ENCODE measurements around the gene MED22.

Gene MED22

DNA sequence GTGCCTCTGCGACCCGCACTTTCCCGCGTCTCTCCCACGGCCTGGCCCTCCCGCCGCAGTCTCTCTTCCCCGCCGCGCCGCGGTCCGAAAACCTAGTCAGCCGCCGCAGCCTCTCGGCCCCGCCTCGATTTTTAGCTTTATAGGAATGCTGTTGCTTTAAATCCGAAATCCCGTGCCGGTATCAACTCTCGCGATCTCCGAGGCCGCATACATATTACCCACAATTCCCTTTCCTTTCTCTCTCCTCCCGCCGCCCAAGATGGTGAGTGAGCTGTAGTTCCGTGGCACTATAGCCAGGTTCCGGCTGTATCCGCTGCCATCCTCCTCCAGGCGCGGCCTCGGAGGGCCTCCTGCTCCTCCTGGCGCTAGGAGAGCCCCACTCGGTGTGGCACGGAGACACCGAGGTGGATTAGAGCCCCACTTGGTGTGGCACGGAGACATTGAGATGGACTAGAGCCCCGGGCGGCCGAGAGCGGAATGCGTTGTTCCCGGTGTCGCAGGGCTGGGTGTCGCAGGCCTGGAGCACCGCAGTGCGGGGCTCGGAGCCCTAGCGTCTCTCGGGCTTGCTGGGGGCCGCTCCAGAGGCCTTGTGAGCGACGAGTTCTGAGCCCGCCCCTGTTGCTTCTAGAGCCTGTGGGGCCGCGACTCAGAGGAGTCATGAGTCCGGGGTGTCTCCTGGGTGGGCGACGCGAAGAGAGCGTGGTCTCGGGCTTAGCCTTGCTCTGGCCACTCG is at the start of gene MED22, which contains the start of gene RPL7A:
Gene MED22, minus strand, starts transcription at position 147 of the 733 bp plus-strand sequence. CDS start 1,469 bp downstream, outside the sequence.
Gene RPL7A, plus strand, starts transcription at position 234 of the 733 bp plus-strand sequence. Its CDS starts 26 bp downstream, at position 260.
- Histone ChIP-seq H3K4me3 (ENCODE audit: low read length, poor library complexity, severe bottlenecking) (peak within 1 kb of the TSS; percentile 97), H4K20me1 (ENCODE audit: insufficient read depth, low read length, poor library complexity, severe bottlenecking) (peaks cover 57% of the 10 kb centered on the region), H2AFZ (ENCODE audit: low read length) (peak within 1 kb of the TSS; percentile 74; the same call in 1 of the 2 replicates), H3K9ac (ENCODE audit: low read depth, low read length, poor library complexity, severe bottlenecking) (peak within 1 kb of the TSS; percentile 100), H3K9me3 (ENCODE audit: insufficient read depth, low read depth, low read length) (no peaks in the 10 kb centered on the region), H3F3A (ENCODE audit: low read depth) (peaks cover 11% of the 10 kb centered on the region; the same call in 1 of the 2 replicates), H3K4me2 (ENCODE audit: low read depth, low read length, poor library complexity, severe bottlenecking) (peak within 1 kb of the TSS; percentile 99), H3K27me3 (ENCODE audit: insufficient read depth, low read length, poor library complexity, severe bottlenecking) (peaks cover 8% of the 10 kb centered on the region), H3K79me2 (ENCODE audit: insufficient read depth, low read length) (peaks cover 67% of the 10 kb centered on the region), H3K4me1 (ENCODE audit: insufficient read depth, low read length, poor library complexity, severe bottlenecking) (peaks cover 32% of the 10 kb centered on the region), H3K9me2 (replicated peaks; ENCODE audit: low read depth, low read length) (no peaks in the 10 kb centered on the region), H3K36me3 (ENCODE audit: insufficient read depth, low read length) (peaks cover 51% of the 10 kb centered on the region)
- TF ChIP-seq EZH2phosphoT487 (IDR thresholded peaks at IDR 0.05; ENCODE audit: borderline replicate concordance): no peak
- TF ChIP-seq, protein P1, sequence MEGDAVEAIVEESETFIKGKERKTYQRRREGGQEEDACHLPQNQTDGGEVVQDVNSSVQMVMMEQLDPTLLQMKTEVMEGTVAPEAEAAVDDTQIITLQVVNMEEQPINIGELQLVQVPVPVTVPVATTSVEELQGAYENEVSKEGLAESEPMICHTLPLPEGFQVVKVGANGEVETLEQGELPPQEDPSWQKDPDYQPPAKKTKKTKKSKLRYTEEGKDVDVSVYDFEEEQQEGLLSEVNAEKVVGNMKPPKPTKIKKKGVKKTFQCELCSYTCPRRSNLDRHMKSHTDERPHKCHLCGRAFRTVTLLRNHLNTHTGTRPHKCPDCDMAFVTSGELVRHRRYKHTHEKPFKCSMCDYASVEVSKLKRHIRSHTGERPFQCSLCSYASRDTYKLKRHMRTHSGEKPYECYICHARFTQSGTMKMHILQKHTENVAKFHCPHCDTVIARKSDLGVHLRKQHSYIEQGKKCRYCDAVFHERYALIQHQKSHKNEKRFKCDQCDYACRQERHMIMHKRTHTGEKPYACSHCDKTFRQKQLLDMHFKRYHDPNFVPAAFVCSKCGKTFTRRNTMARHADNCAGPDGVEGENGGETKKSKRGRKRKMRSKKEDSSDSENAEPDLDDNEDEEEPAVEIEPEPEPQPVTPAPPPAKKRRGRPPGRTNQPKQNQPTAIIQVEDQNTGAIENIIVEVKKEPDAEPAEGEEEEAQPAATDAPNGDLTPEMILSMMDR (conservative IDR thresholded peaks at IDR 0.05; ENCODE audit: low read length): no peak

DNA sequence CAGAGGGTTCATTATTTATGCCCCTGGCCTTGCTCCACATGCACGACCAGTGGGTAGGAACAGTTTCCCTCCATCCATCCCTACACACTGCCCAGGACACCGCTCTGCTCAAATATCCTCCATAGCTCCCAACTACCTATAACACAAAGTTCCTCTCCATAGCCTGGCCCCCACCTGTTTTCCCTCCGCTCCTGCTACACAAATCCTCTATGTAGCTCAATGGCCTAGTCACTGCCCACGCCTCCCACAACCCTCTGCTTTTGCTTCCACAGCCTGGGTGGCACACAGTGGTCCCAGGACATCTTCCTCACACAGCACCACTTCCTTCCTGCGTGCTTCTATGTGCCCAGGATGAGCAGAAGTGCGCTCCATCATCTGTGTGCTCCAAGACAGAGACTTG is 49.4 kb upstream of the MED22 start:
- Histone ChIP-seq H3K9ac (ENCODE audit: low read depth, low read length, poor library complexity, severe bottlenecking) (no peak overlapping the region), H3K4me3 (ENCODE audit: low read length, poor library complexity, severe bottlenecking) (no peak overlapping the region), H3F3A (ENCODE audit: low read depth) (no peaks in the 10 kb centered on the region), H3K9me3 (ENCODE audit: insufficient read depth, low read depth, low read length) (no peaks in the 10 kb centered on the region), H3K4me1 (ENCODE audit: insufficient read depth, low read length, poor library complexity, severe bottlenecking) (no peaks in the 10 kb centered on the region), H4K20me1 (ENCODE audit: insufficient read depth, low read length, poor library complexity, severe bottlenecking) (no peaks in the 10 kb centered on the region), H2AFZ (ENCODE audit: low read length) (no peak overlapping the region), H3K79me2 (ENCODE audit: insufficient read depth, low read length) (no peaks in the 10 kb centered on the region), H3K9me2 (replicated peaks; ENCODE audit: low read depth, low read length) (no peaks in the 10 kb centered on the region), H3K27me3 (ENCODE audit: insufficient read depth, low read length, poor library complexity, severe bottlenecking) (no peaks in the 10 kb centered on the region), H3K4me2 (ENCODE audit: low read depth, low read length, poor library complexity, severe bottlenecking) (no peak overlapping the region), H3K36me3 (ENCODE audit: insufficient read depth, low read length) (no peaks in the 10 kb centered on the region)
- TF ChIP-seq, protein P1 (conservative IDR thresholded peaks at IDR 0.05; ENCODE audit: low read length): no peak
- TF ChIP-seq EZH2phosphoT487 (IDR thresholded peaks at IDR 0.05; ENCODE audit: borderline replicate concordance): no peak

DNA sequence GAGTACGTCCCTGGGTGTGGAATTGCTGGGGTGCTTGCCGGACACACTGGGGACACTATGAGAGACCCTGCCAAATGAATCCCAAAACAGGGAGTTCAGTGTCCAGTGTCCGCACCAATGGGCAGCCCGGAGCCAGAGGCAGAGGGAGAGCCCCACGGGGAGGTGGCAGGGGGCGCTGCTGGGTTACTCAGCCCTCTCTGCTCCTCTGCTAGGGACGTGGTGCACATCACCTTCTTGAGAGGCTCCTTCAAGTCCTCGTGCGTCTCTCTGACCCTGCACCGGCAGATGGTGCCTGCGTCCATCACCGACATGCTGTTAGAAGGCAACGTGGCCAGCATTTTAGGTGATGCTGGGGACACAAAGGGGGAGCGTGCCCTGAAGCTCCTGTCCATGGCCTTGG is 49.0 kb upstream of the MED22 start:
- Histone ChIP-seq H3K36me3 (ENCODE audit: insufficient read depth, low read length) (no peaks in the 10 kb centered on the region), H3K79me2 (ENCODE audit: insufficient read depth, low read length) (no peaks in the 10 kb centered on the region), H2AFZ (ENCODE audit: low read length) (no peak overlapping the region), H4K20me1 (ENCODE audit: insufficient read depth, low read length, poor library complexity, severe bottlenecking) (no peaks in the 10 kb centered on the region), H3K4me3 (ENCODE audit: low read length, poor library complexity, severe bottlenecking) (no peak overlapping the region), H3K9me3 (ENCODE audit: insufficient read depth, low read depth, low read length) (no peaks in the 10 kb centered on the region), H3K4me2 (ENCODE audit: low read depth, low read length, poor library complexity, severe bottlenecking) (no peak overlapping the region), H3K9ac (ENCODE audit: low read depth, low read length, poor library complexity, severe bottlenecking) (no peak overlapping the region), H3K9me2 (replicated peaks; ENCODE audit: low read depth, low read length) (no peaks in the 10 kb centered on the region), H3K27me3 (ENCODE audit: insufficient read depth, low read length, poor library complexity, severe bottlenecking) (no peaks in the 10 kb centered on the region), H3K4me1 (ENCODE audit: insufficient read depth, low read length, poor library complexity, severe bottlenecking) (no peaks in the 10 kb centered on the region), H3F3A (ENCODE audit: low read depth) (no peaks in the 10 kb centered on the region)
- TF ChIP-seq, protein P1 (conservative IDR thresholded peaks at IDR 0.05; ENCODE audit: low read length): peak; percentile 52
- no peak for TF ChIP-seq EZH2phosphoT487 (IDR thresholded peaks at IDR 0.05; ENCODE audit: borderline replicate concordance)

All from Loucy (cell line).